Liver (tissue), 9 donors: ENCODE measurements around the gene MCU. TPM values are rescaled to one million over a fixed set of nuclear protein-coding genes. Genes with fewer than 3 reads are reported as not detected.

Experiments used
- DNase-seq: peaks from one replicate; pipeline ENCODE4 v3.0.0-alpha.2; 2017; ENCODE audit warnings: low spot score
- H3K27ac ChIP-seq, 2 donors: one replicate each; pipeline ENCODE4 v1.7.0; 2013; ENCODE audit warnings: inconsistent platforms in 2 of 2, low read length in 2 of 2, control low read depth in 1 of 2, low read depth in 1 of 2, mild to moderate bottlenecking in 1 of 2
- H3K27me3 ChIP-seq, 4 donors: one replicate each; pipeline versions ENCODE4 v1.6.1 to v1.7.0; 2013; ENCODE audit warnings: low read length in 3 of 4, inconsistent platforms in 1 of 4, mild to moderate bottlenecking in 1 of 4, moderate library complexity in 1 of 4; ENCODE audit not compliant: control insufficient read depth in 4 of 4, insufficient read depth in 4 of 4
- H3K36me3 ChIP-seq, 4 donors: one replicate each; pipeline versions ENCODE4 v1.6.1 to v1.7.0; 2013; ENCODE audit warnings: low read length in 3 of 4, mild to moderate bottlenecking in 3 of 4, low read depth in 1 of 4, moderate library complexity in 1 of 4; ENCODE audit not compliant: control insufficient read depth in 4 of 4, insufficient read depth in 3 of 4
- H3K4me1 ChIP-seq, 4 donors: one replicate each; pipeline versions ENCODE4 v1.6.1 to v1.7.0; 2013; ENCODE audit warnings: low read length in 3 of 4, mild to moderate bottlenecking in 3 of 4, moderate library complexity in 1 of 4; ENCODE audit not compliant: control insufficient read depth in 4 of 4, insufficient read depth in 4 of 4
- H3K4me3 ChIP-seq, 3 donors: one replicate each; pipeline versions ENCODE4 v1.6.1 to v1.7.0; 2013; ENCODE audit warnings: low read length in 3 of 3, control low read depth in 1 of 3, low read depth in 1 of 3, mild to moderate bottlenecking in 1 of 3
- H3K9ac ChIP-seq, 2 donors: one replicate each; pipeline ENCODE4 v1.7.0; 2013; ENCODE audit warnings: low read length in 2 of 2, mild to moderate bottlenecking in 2 of 2, moderate library complexity in 2 of 2, control low read depth in 1 of 2, low read depth in 1 of 2
- H3K9me3 ChIP-seq, 4 donors: one replicate each; pipeline versions ENCODE4 v1.6.1 to v1.7.0; 2013; ENCODE audit warnings: low read length in 3 of 4; ENCODE audit not compliant: control insufficient read depth in 4 of 4
- ATF3 ChIP-seq: IDR thresholded peaks from 2 replicates; pipeline ENCODE4 v1.6.1; 2016; ENCODE audit warnings: antibody characterized with exemption
- EGR1 ChIP-seq, 2 donors: IDR thresholded peaks; 2 replicates each; pipeline ENCODE4 v1.6.1; 2016 to 2018; ENCODE audit warnings: antibody characterized with exemption in 2 of 2, low read depth in 2 of 2
- FOXA1 ChIP-seq: IDR thresholded peaks from 2 replicates; pipeline ENCODE4 v1.6.1; 2016; ENCODE audit warnings: antibody characterized with exemption
- FOXA2 ChIP-seq: IDR thresholded peaks from 2 replicates; pipeline ENCODE4 v1.6.1; 2016; ENCODE audit warnings: antibody characterized with exemption
- GABPA ChIP-seq, 2 donors: IDR thresholded peaks in 1 of 2; conservative IDR thresholded peaks in 1 of 2; 2 replicates each; pipeline ENCODE4 v1.6.1; 2016; ENCODE audit warnings: antibody characterized with exemption in 2 of 2, mild to moderate bottlenecking in 1 of 2, moderate library complexity in 1 of 2
- HNF4G ChIP-seq: IDR thresholded peaks from 2 replicates; pipeline ENCODE4 v1.6.1; 2016; ENCODE audit warnings: antibody characterized with exemption
- JUND ChIP-seq, 2 donors: IDR thresholded peaks; 2 replicates each; pipeline ENCODE4 v1.6.1; 2016; ENCODE audit warnings: antibody characterized with exemption in 2 of 2
- MAX ChIP-seq: IDR thresholded peaks from 2 replicates; pipeline ENCODE4 v1.6.1; 2016; ENCODE audit warnings: antibody characterized with exemption
- NR2F2 ChIP-seq: IDR thresholded peaks from 2 replicates; pipeline ENCODE4 v1.6.1; 2016; ENCODE audit warnings: antibody characterized with exemption
- RAD21 ChIP-seq, 2 donors: IDR thresholded peaks; 2 replicates each; pipeline ENCODE4 v1.6.1; 2016; ENCODE audit warnings: antibody characterized with exemption in 2 of 2, mild to moderate bottlenecking in 2 of 2
- RXRA ChIP-seq, 2 donors: IDR thresholded peaks; 2 replicates each; pipeline ENCODE4 v1.6.1; 2017 to 2018; ENCODE audit warnings: antibody characterized with exemption in 2 of 2, mild to moderate bottlenecking in 1 of 2
- SP1 ChIP-seq: IDR thresholded peaks from 2 replicates; pipeline ENCODE4 v1.6.1; 2018; ENCODE audit warnings: antibody characterized with exemption, mild to moderate bottlenecking
- TAF1 ChIP-seq: conservative IDR thresholded peaks from 2 replicates; pipeline ENCODE4 v1.6.1; 2016; ENCODE audit warnings: antibody characterized with exemption, mild to moderate bottlenecking
- YY1 ChIP-seq: IDR thresholded peaks from 2 replicates; pipeline ENCODE4 v1.6.1; 2016; ENCODE audit warnings: antibody characterized with exemption, mild to moderate bottlenecking
- WGBS: extraction: QIAGEN DNeasy Blood & Tissue Kit; methylation state at CpG from one replicate; pipeline ENCODE4 v1.1.7; 2013; 5-methylcytosine and 5-hydroxymethylcytosine counted together
- polyA plus RNA-seq, 2 donors: library from polyadenylated mRNA; stranded (reverse) in 1 of 2; unstranded in 1 of 2; fragments of 200-250 nt in 1 of 2; fragments of >200 nt in 1 of 2; fragmentation: Nextera tagmentation in 1 of 2; extraction: Ambion mirVana in 1 of 2; gene quantifications; one replicate each; pipeline versions ENCODE4 v1.2.1 to v1.2.3, GENCODE V29; 2013 to 2015
- total RNA-seq, 2 donors: library from RNA; depleted of rRNA; stranded (reverse); fragments of >200 nt; gene quantifications; one replicate each; pipeline ENCODE4 v1.2.3, GENCODE V29; 2014
- TF ChIP-seq, protein P1 (sequence below): IDR thresholded peaks from 2 replicates; pipeline ENCODE4 v1.6.1; 2016; ENCODE audit warnings: antibody characterized with exemption, mild to moderate bottlenecking
- TF ChIP-seq, protein P2 (sequence below): fragments of 150-350 bp; IDR thresholded peaks from 2 replicates; pipeline ENCODE4 v1.5.1; 2017; ENCODE audit warnings: improper control_type of control experiment, low read depth, low read length; ENCODE audit not compliant: missing input control
- donor health status: healthy.
- donor health status: healthy.
- donor health status: healthy.
- donor health status: healthy.
- donor health status: healthy.

Gene MCU
- total and polyA plus RNA-seq, 4 donors = 6.4 to 13.0 (median 8.8) TPM

GRCh38 chr10:72692744-72692993 is 726 bp downstream of the MCU start:
- H3K36me3 ChIP-seq = no peaks in the 10 kb centered on the region
- no peak for TF ChIP-seq RAD21 (IDR thresholded peaks at IDR 0.05)
- H3K27ac ChIP-seq = peak overlapping the region; percentile 63 to 75
- peak overlapping the region; percentile 76 to 94 (median 86) for H3K4me3 ChIP-seq
- H3K9me3 ChIP-seq = no peaks in the 10 kb centered on the region
- peaks cover 0 to 18% (median 15%) of the 10 kb centered on the region in 4 donors for H3K4me1 ChIP-seq
- DNase-seq = no peak
- under 1% methylated on average over 11 of the region's 11 CpGs for WGBS
- H3K9ac ChIP-seq = peak overlapping the region; percentile 23 to 61
- no peaks in the 10 kb centered on the region for H3K27me3 ChIP-seq

DNA sequence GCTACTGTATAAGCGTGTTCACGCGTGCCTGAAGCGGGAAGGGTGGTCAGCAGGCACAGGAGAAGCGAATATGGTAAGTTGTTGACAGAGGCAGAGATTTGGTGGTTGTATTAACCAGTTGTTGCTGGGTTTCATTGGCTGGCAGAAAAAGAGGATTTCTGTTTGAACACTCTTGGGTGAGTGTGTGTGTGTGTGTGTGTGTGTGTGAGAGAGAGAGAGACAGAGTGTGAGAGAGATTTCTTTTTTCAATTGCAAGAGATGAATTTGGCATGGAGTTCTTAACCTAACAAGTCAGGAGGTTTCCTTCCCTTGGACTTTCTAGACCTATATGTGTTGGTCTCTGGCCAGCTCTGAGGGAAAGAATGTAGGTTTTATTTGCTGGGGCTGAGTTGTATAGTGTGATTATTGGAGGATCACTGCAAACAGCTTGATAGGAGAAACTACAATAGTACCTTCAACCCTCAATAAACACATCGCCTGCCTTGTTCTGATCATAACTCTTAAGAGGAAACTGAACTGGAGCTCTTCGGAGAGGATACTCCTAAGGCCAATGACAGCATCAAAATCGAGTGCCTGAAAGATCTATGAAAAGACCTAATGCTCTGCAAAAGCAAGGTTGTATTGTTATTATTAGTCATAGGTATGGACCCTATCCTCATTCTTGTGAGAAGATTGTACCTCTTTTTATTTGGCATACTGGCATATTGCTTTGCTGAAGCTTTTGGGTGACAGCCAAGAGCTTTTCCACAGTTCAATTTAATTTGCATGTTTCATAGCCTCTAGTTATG is 1.2 kb downstream of the MCU start:
- Histone ChIP-seq H3K9ac (peak overlapping the region; percentile 23 to 61), H3K36me3 (no peaks in the 10 kb centered on the region), H3K4me3 (peak overlapping the region; percentile 76 to 94 (median 86)), H3K27ac (peak overlapping the region; percentile 63 to 75), H3K27me3 (no peaks in the 10 kb centered on the region), H3K9me3 (no peaks in the 10 kb centered on the region), H3K4me1 (peaks cover 0 to 18% (median 15%) of the 10 kb centered on the region in 4 donors)
- TF ChIP-seq GABPA (IDR thresholded peaks at IDR 0.05 in 1 of 2, conservative IDR thresholded peaks at IDR 0.05 in 1 of 2) (no peak), JUND (IDR thresholded peaks at IDR 0.05) (no peak), EGR1 (IDR thresholded peaks at IDR 0.05; ENCODE audit: low read depth in 2 of 2) (no peak), ATF3 (no peak), SP1 (no peak), HNF4G (no peak), NR2F2 (no peak), RXRA (IDR thresholded peaks at IDR 0.05) (no peak), YY1 (no peak), FOXA2 (no peak), MAX (no peak), TAF1 (no peak), FOXA1 (no peak)
- TF ChIP-seq, protein P1, sequence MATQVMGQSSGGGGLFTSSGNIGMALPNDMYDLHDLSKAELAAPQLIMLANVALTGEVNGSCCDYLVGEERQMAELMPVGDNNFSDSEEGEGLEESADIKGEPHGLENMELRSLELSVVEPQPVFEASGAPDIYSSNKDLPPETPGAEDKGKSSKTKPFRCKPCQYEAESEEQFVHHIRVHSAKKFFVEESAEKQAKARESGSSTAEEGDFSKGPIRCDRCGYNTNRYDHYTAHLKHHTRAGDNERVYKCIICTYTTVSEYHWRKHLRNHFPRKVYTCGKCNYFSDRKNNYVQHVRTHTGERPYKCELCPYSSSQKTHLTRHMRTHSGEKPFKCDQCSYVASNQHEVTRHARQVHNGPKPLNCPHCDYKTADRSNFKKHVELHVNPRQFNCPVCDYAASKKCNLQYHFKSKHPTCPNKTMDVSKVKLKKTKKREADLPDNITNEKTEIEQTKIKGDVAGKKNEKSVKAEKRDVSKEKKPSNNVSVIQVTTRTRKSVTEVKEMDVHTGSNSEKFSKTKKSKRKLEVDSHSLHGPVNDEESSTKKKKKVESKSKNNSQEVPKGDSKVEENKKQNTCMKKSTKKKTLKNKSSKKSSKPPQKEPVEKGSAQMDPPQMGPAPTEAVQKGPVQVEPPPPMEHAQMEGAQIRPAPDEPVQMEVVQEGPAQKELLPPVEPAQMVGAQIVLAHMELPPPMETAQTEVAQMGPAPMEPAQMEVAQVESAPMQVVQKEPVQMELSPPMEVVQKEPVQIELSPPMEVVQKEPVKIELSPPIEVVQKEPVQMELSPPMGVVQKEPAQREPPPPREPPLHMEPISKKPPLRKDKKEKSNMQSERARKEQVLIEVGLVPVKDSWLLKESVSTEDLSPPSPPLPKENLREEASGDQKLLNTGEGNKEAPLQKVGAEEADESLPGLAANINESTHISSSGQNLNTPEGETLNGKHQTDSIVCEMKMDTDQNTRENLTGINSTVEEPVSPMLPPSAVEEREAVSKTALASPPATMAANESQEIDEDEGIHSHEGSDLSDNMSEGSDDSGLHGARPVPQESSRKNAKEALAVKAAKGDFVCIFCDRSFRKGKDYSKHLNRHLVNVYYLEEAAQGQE = no peak
- TF ChIP-seq, protein P2, sequence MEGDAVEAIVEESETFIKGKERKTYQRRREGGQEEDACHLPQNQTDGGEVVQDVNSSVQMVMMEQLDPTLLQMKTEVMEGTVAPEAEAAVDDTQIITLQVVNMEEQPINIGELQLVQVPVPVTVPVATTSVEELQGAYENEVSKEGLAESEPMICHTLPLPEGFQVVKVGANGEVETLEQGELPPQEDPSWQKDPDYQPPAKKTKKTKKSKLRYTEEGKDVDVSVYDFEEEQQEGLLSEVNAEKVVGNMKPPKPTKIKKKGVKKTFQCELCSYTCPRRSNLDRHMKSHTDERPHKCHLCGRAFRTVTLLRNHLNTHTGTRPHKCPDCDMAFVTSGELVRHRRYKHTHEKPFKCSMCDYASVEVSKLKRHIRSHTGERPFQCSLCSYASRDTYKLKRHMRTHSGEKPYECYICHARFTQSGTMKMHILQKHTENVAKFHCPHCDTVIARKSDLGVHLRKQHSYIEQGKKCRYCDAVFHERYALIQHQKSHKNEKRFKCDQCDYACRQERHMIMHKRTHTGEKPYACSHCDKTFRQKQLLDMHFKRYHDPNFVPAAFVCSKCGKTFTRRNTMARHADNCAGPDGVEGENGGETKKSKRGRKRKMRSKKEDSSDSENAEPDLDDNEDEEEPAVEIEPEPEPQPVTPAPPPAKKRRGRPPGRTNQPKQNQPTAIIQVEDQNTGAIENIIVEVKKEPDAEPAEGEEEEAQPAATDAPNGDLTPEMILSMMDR = no peak
- 19% methylated on average over 8 of the region's 8 CpGs for WGBS
- DNase-seq = no peak
